ENCODE data around the gene LACTBL1.

- no peak for TF ChIP-seq CTCF (IDR thresholded peaks at IDR 0.05)
- no peak for TF ChIP-seq EZH2 (IDR thresholded peaks at IDR 0.05; ENCODE audit: borderline replicate concordance, insufficient read depth, low read depth, low read length, poor library complexity, severe bottlenecking)
Measured at GRCh38 chr1:22922640-22923039, 50.0 kb downstream of the LACTBL1 start.
